Sigmoid colon (tissue), 3 donors: Measurements from ENCODE around the gene NXN.

Source experiments
- CTCF ChIP-seq, 4 experiments: fragments of 450-650 bp in 3 of 4; fragments of 200-600 bp in 1 of 4; IDR thresholded peaks; one replicate each; pipeline ENCODE4 v1.5.1; 2016 to 2019; ENCODE audit warnings: antibody characterized with exemption in 4 of 4, mild to moderate bottlenecking in 3 of 4, moderate library complexity in 2 of 4
- POLR2A ChIP-seq, 2 donors: fragments of 450-650 bp; IDR thresholded peaks; one replicate each; pipeline ENCODE4 v1.6.1; 2016; ENCODE audit warnings: antibody characterized with exemption in 2 of 2, mild to moderate bottlenecking in 2 of 2, moderate library complexity in 2 of 2

GRCh38 chr17:864315-864714, 115.3 kb downstream of the NXN start:
- TF ChIP-seq POLR2A (IDR thresholded peaks at IDR 0.05), result no peak
- no peak for TF ChIP-seq CTCF (IDR thresholded peaks at IDR 0.05)
